Endometrium (tissue), 2 donors: Measurements from ENCODE around the gene SPTLC2.

ENCODE experiments used
- FAIRE-seq: peaks from 2 replicates; lab custom pipeline; 2012; peaks lifted over from hg19 to GRCh38; lab: Jason Lieb, UNC
- donor health status: control.
- donor health status: control.

SPTLC2 gene

DNA sequence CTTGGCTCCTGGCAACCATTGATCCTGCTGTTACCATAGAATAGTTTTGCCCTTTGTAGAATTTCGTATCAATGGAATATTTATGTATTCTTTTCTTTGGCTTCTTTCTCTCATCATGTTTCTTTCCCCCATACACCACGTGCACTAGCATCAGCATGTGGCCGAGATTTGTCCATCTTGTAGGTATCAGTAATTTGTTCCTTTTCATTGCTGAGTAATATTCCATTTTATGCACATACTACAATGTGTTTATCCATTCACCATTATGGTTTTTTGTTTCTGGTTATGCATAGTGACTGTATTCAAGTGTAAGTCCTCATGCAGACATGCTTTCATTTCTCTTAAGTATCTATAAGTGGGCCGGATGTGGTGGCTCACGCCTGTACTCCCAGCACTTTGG is 113.3 kb downstream of the SPTLC2 start:
- FAIRE-seq = no peak

DNA sequence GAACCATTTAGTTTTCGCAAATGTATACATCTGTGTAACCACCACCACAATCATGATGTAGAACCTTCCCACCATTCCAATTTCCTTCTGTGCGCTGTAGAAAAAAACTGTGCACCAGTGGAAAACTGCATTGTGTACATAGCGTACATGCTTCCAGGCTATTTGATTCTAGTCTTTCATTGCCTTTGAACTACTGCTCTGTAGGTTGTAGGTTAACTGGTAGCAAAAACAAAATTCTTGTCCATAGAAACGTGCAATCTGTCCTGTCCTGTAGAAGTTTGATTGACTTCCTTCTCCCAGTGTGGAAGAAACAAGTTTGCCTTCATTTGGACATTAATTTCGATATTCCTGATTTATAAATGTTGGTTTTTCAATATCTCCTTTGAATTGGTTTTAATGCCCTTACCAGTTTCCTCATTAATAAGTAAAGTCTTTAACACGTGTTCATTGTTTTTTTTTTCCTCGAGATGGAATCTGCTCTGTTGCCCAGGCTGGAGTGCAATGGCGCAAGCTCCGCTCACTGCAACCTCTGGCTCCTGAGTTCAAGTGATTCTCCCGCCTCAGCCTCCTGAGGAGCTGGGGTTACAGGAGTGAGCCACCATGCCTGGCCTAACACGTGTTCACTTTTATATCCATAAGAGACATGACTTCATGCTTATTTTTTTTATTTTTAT is 114.2 kb downstream of the SPTLC2 start:
- FAIRE-seq = no peak

DNA sequence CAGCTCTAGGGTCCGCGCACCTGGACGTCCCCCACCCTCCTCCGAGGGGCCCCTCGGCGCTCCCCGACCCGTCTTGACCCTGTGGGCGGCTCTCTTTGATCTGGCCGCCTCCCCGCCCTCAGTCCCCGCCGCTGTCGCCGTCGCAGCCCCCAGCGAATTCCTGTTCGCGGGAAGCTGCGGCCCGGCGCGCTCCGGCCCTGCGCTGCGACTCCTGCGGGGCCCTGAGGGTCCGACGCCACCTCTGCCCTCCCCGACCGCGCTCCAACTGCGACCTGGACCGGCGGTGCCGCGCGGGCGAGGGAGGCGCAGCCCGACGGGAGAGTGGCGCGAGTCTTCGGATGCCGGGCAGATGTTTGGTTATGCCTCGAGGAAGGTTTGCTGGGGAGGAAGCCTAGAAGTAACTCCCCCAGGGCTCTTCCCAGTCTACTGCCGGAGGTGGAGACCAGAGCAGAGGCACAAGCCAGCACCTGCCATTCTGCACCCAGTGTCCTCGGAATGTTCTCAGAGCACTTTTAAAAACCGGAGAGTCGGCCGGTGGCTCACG is 117.4 kb downstream of the SPTLC2 start:
- FAIRE-seq = no peak

DNA sequence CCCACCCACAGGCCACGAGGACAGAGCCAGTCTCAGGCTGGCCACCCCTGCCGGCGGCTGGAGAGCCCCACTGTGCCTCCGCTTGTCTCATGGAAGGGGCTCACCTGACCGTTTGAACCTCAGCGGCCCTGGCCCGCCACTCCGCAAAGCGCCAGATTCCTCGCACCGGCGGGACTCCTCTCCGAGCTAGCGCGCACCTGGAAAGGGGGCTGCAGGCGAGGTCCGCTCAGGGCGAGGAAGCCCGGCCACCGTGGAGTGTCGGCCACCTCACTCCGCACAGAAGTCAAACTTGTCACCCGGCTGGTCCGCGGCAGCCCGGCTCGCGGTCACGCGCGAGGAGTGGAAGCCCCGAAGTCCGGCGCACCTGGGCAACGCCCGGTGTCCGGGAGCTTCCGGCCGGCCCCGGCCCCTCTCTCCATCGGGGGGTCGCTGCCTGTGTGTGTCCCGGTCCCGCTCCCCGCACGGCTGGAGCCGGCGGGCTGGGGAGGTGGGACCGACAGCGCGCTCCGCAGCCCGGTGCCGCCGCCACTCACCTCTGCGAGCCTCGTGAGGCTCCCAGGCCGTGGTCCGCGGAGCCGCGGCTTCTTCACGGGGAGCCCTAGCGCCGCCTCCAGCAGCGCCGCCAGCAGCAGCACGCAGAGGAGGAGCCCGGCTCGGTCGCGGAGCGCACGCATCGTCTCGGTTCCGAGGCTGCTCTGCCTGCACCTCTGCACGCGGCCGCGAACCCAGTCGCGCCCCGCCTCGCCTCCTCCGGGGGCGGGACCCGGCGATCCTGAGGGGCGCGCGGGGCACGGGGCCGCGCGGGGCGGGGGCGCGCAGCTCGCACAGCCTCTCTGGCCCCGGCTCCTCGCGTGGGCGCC is 118.1 kb downstream of the SPTLC2 start, which contains the start of gene ISM2:
Gene ISM2 (minus strand): TSS at position 697 of the 860 bp plus-strand sequence. CDS start 23 bp downstream, at position 674.
- FAIRE-seq = no peak

DNA sequence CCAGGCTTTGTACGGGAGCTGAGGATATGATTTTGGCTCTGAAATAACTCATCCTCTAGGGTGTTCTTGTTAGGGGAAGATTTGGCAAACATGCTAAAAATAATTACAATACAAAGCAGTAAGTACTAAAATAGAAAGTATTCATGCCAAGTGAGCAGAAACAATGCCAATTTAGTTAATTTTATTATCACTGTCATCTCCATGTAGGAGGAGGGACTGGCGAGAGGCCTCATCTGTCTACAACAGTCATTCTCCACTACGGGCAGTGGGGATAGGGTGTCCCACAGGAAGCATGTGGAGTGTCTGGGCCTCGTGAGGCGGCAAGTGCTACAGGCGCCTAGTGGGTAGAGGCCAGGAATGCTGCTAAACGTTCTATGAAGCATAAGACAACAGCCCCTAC is 121.1 kb downstream of the SPTLC2 start:
- no peak for FAIRE-seq

DNA sequence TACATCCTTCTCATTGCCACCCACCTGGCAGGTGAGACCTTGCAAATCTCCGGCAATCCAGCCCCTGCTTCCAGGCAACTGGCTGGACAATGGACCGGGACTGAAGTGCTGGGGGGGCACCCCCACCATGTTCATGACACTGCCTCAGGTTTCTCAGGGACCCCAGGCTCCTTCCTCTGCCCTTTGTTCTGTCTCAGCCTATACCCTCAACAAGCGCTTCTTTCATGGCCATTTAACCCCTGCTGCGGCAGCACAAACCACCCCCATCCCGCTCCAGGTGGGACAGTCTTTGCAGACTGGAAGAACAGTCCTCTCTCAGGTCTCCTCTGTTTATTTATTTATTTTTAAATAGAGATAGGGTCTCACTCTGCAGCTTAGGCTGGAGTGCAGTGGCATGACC is 125.4 kb downstream of the SPTLC2 start:
- no peak for FAIRE-seq

GRCh38 chr14:77490347-77490986 is 126.0 kb downstream of the SPTLC2 start:
- FAIRE-seq = no peak

DNA sequence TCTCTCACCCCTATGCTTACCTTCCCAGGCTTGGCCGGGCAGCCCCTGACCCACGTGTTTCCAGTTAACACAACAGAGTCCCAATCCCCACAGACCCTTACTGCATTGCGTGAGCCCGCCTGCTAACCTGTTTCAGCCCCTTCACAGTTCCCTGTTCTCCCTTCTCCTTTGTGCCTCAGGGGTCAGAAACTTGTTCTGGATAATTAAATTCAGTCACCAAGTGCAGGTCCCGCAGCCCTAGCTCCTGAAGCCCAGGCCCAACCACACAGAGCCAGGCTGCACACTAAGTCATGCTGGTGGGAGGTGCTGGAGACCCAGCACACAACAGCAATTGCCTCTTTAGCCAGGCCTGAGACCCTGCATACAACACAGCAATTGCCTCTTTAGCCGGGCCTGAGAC is 127.4 kb downstream of the SPTLC2 start:
- FAIRE-seq = no peak

DNA sequence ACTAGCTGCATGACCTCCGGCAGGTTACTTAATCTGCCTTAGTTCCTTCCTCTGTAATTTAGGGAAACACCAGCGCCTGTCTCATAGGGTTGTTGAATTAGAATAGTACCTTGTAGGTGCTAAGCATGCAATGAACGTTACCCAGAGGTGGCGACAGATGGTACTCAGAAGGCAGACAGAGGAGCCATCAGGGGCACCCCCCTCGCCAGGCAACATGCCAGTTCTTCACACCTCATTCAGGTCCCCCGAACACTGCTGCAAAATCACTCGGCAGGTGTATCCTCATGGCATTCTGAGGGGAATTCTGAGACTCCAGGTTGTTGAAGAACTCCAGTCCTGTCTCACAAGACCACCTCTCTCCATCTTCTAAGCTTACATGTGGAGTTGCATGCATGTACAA is 127.9 kb downstream of the SPTLC2 start:
- FAIRE-seq = no peak

DNA sequence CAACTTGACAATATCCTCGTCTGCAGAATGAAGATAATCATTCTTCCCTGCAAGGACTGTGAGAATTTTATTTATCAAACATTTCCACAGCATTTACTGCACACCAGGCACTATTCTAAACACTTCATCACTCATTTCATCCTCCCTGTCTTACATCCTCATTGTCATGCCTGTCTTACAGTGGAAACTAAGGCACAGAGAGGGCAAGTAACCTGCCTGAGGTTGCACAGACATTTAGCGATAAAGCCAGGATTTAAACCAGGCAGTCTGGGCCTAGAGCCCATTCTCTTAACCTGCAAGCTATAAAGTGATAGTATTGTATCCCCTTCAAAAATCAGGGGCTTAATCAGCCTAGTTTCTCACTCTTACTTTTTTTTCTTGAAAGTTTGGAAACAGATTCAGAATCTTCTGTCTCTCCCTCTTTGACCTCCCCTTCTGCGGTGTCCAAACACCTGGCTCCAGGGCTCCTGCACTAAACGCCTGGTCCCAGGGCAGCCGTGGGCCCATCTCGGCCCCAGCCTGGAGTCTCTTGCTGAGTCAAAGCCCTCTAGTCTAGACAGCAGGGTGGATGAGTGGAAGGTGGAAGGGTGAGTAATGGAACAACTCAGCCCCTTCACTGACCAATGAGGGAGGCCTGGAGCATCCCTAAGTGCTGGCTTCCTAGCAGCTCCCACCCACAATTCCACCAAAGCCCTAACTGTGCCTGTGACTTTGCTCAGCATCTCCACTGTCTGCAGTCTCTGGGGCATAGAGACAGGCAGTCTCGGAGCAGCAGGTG is 130.3 kb downstream of the SPTLC2 start:
- no peak for FAIRE-seq

- no peak for FAIRE-seq
Measured at GRCh38 chr14:77485256-77485655, 131.2 kb downstream of the SPTLC2 start.

DNA sequence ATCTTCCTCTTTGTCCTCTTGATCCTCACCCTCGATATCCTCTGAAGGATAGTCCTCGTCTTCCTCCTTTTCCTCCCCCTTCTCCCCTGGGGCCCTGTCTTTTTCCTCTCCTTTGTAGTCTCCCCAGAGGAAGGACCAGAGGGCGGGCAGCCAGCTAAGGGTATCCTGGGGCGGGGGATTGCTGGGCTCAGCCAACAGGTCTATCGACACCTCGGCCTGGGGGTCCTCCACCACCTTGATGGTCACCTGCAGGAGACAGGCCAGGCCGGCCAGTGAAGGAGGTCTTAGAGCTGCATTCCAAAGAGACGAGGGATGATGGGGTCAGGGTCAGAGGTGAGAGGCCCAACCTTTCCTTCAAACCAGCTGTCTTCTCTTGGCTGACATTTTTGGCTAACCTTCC is 134.0 kb downstream of the SPTLC2 start:
- no peak for FAIRE-seq

- FAIRE-seq = no peak
Measured at GRCh38 chr14:77478796-77479195, 137.6 kb downstream of the SPTLC2 start.

GRCh38 chr14:77478029-77478428 is 138.4 kb downstream of the SPTLC2 start:
- no peak for FAIRE-seq

DNA sequence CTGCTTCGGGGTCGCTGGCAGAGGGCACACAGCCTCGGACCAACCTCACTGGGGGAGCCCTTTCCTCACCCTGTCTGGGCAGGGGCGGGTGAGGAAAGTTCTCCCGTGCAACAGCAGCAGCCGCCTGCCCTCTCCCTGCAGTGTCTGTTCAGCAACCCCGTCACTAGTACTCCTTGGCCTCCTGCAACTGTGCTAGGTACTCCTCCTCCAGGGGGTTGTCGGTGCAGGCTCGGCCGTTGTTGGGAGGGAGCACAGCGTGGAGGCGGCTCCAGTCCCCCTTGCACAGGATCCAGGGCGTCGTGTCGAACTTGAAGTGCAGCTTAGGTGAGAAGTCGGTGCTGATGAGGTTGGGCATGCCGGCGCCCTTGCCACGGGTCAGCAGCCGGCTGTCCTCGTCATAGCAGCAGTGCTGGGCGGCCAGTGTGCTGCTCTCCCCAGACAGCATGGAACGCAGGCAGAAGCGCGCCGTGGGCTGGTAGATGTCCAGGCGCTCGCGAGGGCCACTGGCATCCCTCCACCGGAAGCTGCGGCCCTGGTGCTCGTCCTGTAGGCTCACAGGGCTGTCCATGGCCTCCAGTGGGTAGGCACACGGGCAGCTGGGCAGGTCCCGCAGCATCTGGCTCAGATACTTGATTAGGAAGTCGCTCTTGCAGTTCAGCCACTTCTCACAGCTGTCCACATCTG is 140.9 kb downstream of the SPTLC2 start:
- no peak for FAIRE-seq

- FAIRE-seq = no peak
Measured at GRCh38 chr14:77474479-77475177, 141.8 kb downstream of the SPTLC2 start.

DNA sequence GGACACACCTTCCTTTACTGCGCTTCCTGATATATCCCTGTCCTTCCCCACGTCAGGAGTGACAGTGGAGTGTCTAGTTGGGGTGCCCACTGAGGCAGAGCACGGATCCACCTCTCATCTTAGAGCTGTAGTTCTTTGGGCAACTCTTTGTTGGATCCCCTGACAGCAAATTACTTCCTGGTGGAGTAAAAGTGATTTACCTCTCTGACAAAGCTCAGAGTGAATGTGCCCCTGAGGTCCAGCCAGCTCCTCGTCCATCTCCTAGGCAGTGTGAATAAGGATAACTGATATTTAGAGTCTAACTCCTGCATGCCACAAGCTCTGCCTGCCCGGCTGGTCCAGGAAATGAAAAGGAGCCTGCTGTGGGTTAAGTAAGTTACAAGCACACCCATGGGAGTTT is 142.5 kb downstream of the SPTLC2 start:
- no peak for FAIRE-seq

- no peak for FAIRE-seq
Measured at GRCh38 chr14:77470224-77470870, 146.1 kb downstream of the SPTLC2 start.

DNA sequence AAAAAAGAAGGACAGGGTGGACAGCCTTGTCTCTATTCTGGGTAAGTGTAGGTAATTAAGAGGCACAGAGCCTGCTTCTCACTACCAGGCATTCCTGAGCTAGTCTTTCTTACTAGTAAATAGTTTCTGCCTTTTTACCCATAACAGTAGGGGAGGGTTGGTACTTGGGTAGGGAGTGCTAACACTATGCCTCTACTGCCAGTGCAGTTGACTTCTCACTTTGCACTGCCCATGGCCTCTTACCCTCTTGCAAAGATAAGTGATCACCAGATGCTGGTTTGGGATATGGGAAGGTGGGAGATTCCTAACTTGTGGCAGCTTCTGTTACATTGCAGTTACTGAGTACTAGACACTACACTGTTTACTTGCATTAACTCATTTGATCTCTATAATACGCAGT is 146.9 kb downstream of the SPTLC2 start:
- FAIRE-seq = no peak

DNA sequence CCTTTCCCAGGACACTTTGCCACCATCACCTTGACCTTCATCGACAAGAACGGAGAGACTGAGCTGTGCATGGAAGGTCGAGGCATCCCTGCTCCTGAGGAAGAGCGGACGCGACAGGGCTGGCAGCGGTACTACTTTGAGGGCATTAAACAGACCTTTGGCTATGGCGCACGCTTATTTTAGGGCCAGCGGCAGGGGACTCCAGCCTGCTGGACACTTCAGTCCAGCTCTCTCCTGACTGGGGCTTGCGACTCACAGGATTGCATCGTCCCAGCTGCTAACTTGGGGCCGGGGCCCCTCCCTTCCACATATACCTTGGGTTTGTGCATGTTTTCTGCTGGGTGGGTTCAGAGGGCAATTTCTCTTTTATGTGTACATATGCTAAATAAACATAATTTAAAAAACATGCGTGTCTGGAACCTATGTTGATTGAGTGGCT is 147.4 kb downstream of the SPTLC2 start:
- no peak for FAIRE-seq
